ENCODE measurements around the gene ZC3H8.
"Not testable (repeated sequence)": the region's sequence is repeated elsewhere in the genome, so short reads cannot be mapped to it uniquely, and the experiment has no call there.

The ZC3H8 gene

GRCh38 chr2:112254466-112255240 is at the start of gene ZC3H8:
ZC3H8 (minus strand) TSS chr2:112255042; CDS start chr2:112254981, 61 bp downstream.
- in situ Hi-C loops (cut with MboI; ENCODE audit: low sequenced_read_pairs) = no loop called here

- in situ Hi-C loops (cut with MboI; ENCODE audit: low sequenced_read_pairs) = no loop called here
Observed at GRCh38 chr2:112304298-112304941, 49.6 kb upstream of the ZC3H8 start.

- in situ Hi-C loops (cut with MboI; ENCODE audit: low sequenced_read_pairs) = no loop called here
Observed at GRCh38 chr2:112301973-112302372, 47.1 kb upstream of the ZC3H8 start.

- in situ Hi-C loops (cut with MboI; ENCODE audit: low sequenced_read_pairs) = no loop called here
Observed at GRCh38 chr2:112301171-112301584, 46.3 kb upstream of the ZC3H8 start.

GRCh38 chr2:112296407-112296806 is 41.6 kb upstream of the ZC3H8 start:
- in situ Hi-C loops (cut with MboI; ENCODE audit: low sequenced_read_pairs) = no loop called here

GRCh38 chr2:112295407-112296078 is 40.7 kb upstream of the ZC3H8 start:
- in situ Hi-C loops (cut with MboI; ENCODE audit: low sequenced_read_pairs) = no loop called here

- in situ Hi-C loops (cut with MboI; ENCODE audit: low sequenced_read_pairs) = no loop called here
Observed at GRCh38 chr2:112293636-112294401, 39.0 kb upstream of the ZC3H8 start.

- in situ Hi-C loops (cut with MboI; ENCODE audit: low sequenced_read_pairs) = no loop called here
Observed at GRCh38 chr2:112290648-112291047, 35.8 kb upstream of the ZC3H8 start.

GRCh38 chr2:112290088-112290487 is 35.2 kb upstream of the ZC3H8 start:
- in situ Hi-C loops (cut with MboI; ENCODE audit: low sequenced_read_pairs) = no loop called here

GRCh38 chr2:112283535-112283934 is 28.7 kb upstream of the ZC3H8 start:
- in situ Hi-C loops (cut with MboI; ENCODE audit: low sequenced_read_pairs) = not testable (repeated sequence)

GRCh38 chr2:112282066-112282465 is 27.2 kb upstream of the ZC3H8 start:
- in situ Hi-C loops (cut with MboI; ENCODE audit: low sequenced_read_pairs) = not testable (repeated sequence)

- in situ Hi-C loops (cut with MboI; ENCODE audit: low sequenced_read_pairs) = no loop called here
Observed at GRCh38 chr2:112277596-112278220, 22.9 kb upstream of the ZC3H8 start.

GRCh38 chr2:112276954-112277353 is 22.1 kb upstream of the ZC3H8 start:
- in situ Hi-C loops (cut with MboI; ENCODE audit: low sequenced_read_pairs) = no loop called here

GRCh38 chr2:112275887-112276773 is 21.3 kb upstream of the ZC3H8 start:
- in situ Hi-C loops (cut with MboI; ENCODE audit: low sequenced_read_pairs) = no loop called here

- in situ Hi-C loops (cut with MboI; ENCODE audit: low sequenced_read_pairs) = no loop called here
Observed at GRCh38 chr2:112275311-112275886, 20.6 kb upstream of the ZC3H8 start, which contains the start of gene ZC3H6. ZC3H6 (plus strand) TSS chr2:112275597; CDS start chr2:112275995, 398 bp downstream.

GRCh38 chr2:112273349-112273748 is 18.5 kb upstream of the ZC3H8 start:
- in situ Hi-C loops (cut with MboI; ENCODE audit: low sequenced_read_pairs) = no loop called here

- in situ Hi-C loops (cut with MboI; ENCODE audit: low sequenced_read_pairs) = no loop called here
Observed at GRCh38 chr2:112272669-112273068, 17.8 kb upstream of the ZC3H8 start.

- in situ Hi-C loops (cut with MboI; ENCODE audit: low sequenced_read_pairs) = no loop called here
Observed at GRCh38 chr2:112268547-112268946, 13.7 kb upstream of the ZC3H8 start.

- in situ Hi-C loops (cut with MboI; ENCODE audit: low sequenced_read_pairs) = no loop called here
Observed at GRCh38 chr2:112262876-112263275, 8.0 kb upstream of the ZC3H8 start.
